KBM-7 (cell line): ENCODE results near the gene BOC.

Experiments used
- DNase-seq: peaks from one replicate; pipeline ENCODE4 v3.0.0-alpha.2; 2015
- in situ Hi-C: fragments of 300-500 bp; cut with MboI; formaldehyde crosslinking; loops from 2 replicates; pipeline ENCODE4 v1.14.3; 2020; ENCODE audit warnings: low sequenced_read_pairs, low pct_unique_long_range_greater_than_20kb, mixed read lengths

The BOC gene

DNA sequence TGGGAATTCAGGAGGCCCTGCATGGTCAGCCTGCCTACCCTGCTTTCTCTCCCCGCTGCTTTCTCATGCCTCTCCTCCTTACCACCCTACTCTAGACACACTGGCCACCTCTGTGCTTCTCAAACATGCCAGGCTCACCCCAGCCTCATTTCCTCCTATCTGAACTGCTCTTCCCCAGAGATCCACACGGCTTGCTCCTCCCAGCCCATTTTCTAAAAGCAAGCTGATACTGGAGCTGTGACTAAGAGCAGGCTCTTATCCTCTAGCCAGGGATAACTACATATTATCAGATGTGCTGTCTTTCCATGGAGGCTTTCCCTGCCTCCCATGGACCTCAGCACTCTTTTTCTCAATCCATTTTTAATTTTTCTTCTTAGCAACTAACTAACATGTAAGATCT is 85.9 kb downstream of the BOC start:
- no peak for DNase-seq
- in situ Hi-C loops, result no loop called here

DNA sequence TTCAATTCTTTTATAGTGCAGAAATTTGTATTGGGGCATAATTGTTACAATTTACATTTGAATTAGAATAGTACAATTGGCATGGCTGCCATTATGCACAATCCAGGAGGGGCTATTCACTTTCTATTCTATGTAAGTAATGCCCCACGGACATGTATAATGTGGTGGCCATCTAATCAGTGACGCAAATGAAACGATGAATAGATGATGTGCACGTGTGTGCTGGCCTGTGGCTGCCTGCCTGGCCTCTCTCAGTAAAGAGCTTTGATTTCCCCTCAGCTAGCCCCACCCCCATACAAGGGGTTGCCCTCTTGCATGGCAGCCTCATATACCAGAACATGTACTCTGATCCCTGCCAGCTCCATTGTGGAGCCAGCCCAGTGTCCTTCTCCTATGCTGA is 86.5 kb downstream of the BOC start:
- in situ Hi-C loops, result no loop called here
- DNase-seq, result no peak

DNA sequence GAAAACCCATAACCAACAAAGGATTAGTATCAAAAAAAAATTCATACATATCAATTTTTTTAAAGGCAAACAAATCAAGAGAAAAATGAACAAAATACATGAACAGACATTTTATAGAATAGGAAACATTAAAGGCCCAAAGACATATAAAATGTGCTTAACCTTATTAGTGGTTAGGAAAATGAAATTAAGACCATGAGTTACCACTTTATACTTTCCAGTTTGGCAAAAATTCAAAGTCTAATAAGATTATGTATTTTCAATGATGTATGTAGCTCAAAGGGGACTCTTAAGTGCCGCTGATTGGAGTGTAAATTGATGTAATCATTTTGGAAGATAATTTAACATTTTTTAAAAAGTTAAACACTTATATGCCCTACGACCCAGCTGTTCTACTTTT is 89.2 kb downstream of the BOC start:
- in situ Hi-C loops, result no loop called here
- no peak for DNase-seq

DNA sequence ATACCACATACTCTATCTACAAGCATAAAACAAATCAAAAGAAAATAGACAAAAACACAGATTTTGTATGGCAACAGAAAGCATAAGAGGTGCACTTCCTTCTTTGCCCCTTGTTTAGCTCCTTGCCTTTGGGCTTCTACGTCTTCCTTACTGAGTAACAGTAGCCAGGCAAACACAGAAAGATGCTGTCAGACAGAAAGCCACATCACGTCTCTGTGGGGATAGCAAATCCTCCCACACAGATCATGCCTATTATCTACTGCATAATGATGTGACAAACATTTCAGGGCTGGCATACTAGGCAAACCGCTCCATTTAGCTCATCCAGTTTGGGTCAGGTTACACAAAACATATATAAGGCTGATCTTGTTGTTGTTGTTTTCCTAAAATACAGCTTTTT is 92.7 kb downstream of the BOC start:
- in situ Hi-C loops, result no loop called here
- DNase-seq, result no peak

DNA sequence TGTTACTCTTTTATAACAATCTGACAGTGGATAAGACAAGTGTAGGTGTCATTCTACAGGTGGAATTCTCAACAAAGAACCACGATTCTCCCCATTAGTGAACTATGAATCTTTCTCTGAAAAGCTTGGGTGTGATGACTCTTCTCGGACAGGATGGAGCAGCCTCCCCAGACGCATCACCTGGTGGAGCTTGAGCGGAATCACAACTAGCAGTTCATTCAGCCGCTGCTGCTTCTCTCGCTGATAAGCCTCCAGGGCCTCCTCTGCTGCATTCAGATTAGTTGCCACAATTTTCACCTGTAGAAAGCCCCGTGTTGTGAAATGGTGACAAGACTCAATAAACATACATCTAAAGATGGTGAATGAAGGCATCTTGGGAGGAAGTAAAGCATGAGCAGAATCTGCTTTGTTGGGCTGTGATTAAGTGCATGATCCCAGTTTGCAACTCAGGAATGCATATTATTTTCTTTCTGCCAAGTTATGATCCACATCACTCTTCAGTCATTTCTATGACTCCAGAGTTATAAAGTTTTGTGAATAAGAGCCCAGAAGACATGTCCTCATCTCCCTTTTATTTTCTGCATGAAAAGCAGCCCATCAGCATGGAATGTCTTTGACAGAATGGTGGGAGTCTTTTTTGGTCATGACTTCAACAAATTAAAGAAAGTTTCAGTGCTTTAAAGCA is 93.6 kb downstream of the BOC start:
- in situ Hi-C loops, result no loop called here
- DNase-seq, result no peak

DNA sequence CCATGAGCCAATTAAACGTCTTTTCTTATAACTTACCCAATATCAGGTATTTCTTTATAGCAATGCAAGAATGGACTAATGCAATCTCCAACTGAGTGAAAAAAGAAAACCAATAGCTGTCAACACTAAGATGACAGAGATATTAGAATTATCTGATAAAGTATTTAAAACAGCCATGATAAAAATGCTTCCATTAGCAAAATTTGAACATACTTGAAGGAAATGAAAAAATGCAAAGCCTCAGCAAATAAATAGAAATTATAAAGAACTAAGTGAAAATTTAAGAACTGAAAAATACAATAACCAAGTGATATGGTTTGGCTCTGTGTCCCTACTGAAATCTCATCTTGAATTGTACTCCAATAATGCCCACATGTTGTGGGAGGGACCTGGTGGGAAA is 99.6 kb downstream of the BOC start:
- in situ Hi-C loops, result no loop called here
- no peak for DNase-seq

DNA sequence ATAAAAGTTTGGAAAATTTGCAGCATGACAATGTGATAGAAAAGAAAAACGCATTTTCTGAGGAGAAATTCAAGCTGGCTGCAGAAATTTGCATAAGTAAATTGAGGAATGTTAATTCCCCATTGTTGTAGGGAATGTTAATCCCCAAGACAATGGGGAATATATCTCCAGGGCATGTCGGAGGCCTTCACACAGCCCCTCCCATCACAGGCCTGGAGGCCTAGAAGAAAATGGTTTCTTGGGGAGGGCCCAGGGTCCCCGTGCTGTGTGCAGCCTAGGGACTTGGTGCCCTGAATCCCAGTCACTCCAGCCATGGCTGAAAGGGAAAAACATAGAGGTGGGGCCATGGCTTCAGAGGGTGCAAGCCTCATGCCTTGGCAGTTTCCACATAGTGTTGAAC is 101.1 kb downstream of the BOC start:
- in situ Hi-C loops, result no loop called here
- no peak for DNase-seq

DNA sequence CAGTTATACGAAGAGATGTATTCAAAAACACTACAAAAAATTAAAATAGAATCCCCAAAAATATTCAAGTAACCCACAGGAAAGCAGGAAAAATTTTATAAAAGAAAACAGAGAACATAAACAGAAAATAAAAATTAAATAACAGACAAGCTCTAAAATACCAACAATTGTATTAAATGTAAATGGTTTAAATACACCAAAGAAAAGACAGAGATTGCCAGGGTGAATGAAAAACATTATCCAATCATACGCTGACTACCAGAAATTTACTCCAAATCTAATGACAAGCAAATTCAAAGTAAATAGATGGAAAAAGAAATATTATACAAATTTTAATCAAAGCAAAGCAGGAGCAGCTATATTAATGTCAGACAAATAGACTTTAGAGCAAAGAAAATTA is 103.6 kb downstream of the BOC start:
- in situ Hi-C loops, result no loop called here
- DNase-seq, result no peak

DNA sequence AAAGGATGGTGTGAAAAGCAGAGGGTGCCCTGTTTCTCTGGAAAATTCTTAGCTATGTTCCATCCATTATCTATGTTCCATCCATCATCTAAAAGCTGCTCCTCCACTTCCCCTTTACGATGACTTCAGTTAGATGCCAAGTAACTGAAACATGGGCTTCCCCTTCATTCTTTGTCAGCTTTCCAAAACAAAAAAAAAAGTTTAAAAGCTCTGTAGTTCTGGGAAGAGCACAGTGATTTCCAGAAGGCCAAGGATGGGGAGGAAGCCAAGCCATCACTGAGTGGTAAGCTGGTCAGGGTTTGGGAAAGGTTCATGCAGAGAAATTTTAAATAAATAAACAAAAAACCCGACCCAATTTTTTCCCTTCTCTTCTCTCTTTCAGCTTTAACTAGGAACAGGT is 118.4 kb downstream of the BOC start:
- peak; percentile 20 for DNase-seq
- in situ Hi-C loops, result no loop called here

DNA sequence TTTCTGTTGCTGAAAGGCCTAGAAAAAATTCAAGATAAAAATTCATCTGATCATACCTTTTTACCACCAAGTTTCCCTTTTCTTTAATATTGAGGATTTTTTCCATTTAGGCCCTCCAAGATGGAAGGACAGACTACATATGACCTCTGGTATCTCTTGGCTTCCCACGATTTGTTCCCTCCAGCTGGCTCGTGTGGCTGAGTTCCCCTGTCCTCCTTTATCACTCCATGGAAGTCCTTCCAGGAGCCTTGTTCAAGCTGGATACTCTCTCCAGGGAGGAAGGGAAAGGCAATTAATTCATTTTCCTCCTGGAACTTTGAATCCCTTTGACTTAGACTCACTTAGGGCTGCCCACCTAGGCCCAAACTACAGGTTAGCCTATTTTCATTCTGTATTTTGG is 119.4 kb downstream of the BOC start:
- in situ Hi-C loops, result no loop called here

DNA sequence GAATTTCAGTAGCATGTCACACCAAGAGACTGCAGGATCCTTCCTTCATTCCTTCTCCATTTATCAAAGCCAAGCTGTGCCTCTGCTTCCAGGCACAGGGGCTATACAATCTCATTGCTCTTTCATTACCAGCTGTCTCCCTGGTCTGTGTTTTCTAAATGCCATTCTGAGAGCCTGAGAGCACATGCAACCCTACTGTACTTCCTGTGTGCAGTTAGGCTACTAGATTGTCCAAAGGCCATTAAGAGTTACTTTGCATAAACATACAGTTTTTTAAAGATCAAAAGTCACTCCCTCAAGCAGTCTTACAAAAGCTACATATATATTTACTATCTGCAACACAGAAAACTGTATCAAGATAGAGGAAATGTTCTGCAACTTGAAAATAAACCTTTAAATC is 119.8 kb downstream of the BOC start:
- no peak for DNase-seq
- in situ Hi-C loops, result no loop called here

More for the DNA sequence above, 119.4 kb downstream of the BOC start:
- DNase-seq, result no peak
